GM10266 (cell line): ENCODE results near the gene PLB1.

Experiments
- DNase-seq: peaks from one replicate; pipeline ENCODE4 v3.0.0; 2012; ENCODE audit errors: extremely low spot score
- TF ChIP-seq, protein P1 (sequence below): IDR thresholded peaks from 2 replicates; pipeline ENCODE4 v1.5.1; 2012; ENCODE audit warnings: mild to moderate bottlenecking, low read depth; ENCODE audit not compliant: control insufficient read depth, insufficient read depth; ENCODE audit errors: missing control alignments

PLB1 gene

DNA sequence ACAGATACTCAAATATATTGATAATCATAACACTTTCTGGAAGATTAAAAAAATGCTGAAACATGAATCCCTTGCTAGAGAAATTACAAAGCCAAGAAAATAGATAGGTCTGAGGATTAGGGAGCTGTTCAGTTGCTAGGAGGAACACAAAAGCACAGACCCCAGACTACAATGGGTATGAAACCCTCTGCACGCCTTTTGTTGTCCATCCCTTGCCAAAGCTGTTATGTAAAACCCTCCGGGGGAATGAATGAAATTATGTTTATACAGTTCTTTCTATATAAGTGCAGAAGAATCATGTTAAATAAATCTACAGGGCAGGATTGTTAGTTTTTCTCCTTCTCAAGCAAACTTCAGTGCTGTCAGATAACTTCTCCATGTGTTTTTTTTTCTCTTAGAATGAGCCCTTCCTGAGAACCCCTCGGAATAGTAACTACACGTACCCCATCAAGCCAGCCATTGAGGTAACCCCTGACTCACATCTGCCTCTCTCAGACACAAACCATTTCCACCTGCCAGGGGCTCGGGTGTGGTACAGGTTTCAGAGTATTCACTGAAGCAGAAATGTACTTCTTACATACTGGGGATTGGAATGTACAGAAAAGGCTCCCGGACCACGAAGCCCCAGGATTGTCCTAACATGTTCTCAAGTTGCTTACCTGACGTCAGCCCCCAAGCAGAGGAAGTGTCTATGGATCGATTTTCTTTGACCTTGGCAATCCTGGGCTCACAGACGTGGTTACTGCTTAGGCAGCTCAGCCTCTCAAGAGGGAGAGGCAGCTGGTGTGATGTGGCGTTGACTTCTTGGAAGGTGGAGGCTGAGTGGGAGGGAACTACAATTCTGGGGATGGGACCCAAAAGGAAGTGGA is 118.0 kb downstream of the PLB1 start:
- TF ChIP-seq, protein P1, sequence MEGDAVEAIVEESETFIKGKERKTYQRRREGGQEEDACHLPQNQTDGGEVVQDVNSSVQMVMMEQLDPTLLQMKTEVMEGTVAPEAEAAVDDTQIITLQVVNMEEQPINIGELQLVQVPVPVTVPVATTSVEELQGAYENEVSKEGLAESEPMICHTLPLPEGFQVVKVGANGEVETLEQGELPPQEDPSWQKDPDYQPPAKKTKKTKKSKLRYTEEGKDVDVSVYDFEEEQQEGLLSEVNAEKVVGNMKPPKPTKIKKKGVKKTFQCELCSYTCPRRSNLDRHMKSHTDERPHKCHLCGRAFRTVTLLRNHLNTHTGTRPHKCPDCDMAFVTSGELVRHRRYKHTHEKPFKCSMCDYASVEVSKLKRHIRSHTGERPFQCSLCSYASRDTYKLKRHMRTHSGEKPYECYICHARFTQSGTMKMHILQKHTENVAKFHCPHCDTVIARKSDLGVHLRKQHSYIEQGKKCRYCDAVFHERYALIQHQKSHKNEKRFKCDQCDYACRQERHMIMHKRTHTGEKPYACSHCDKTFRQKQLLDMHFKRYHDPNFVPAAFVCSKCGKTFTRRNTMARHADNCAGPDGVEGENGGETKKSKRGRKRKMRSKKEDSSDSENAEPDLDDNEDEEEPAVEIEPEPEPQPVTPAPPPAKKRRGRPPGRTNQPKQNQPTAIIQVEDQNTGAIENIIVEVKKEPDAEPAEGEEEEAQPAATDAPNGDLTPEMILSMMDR = no peak
- DNase-seq = no peak

DNA sequence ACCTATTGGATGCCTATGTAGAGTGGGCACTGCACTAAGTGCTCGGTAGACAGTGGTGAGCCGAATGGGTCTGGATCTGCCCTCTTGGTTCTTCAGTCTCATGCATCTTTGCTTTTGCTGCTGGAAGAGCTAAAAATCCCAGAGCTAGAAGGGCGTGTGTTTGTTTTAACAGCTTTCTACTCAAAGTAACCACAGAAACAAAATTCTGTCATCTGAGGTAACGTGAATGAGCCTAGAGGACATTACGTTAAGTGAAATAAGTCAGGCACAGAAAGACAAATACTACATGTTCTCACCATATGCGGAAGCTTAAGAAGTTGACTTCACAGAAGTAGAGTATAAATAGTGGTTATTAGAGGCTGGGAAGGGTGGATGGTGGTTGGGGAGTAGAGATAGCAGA is 119.8 kb downstream of the PLB1 start:
- no peak for DNase-seq
- TF ChIP-seq, protein P1 = no peak

- DNase-seq = no peak
- TF ChIP-seq, protein P1 = no peak
Measured at GRCh38 chr2:28616396-28616999, 120.6 kb downstream of the PLB1 start.

- TF ChIP-seq, protein P1 = no peak
- DNase-seq = no peak
Measured at GRCh38 chr2:28617502-28618184, 121.8 kb downstream of the PLB1 start.

DNA sequence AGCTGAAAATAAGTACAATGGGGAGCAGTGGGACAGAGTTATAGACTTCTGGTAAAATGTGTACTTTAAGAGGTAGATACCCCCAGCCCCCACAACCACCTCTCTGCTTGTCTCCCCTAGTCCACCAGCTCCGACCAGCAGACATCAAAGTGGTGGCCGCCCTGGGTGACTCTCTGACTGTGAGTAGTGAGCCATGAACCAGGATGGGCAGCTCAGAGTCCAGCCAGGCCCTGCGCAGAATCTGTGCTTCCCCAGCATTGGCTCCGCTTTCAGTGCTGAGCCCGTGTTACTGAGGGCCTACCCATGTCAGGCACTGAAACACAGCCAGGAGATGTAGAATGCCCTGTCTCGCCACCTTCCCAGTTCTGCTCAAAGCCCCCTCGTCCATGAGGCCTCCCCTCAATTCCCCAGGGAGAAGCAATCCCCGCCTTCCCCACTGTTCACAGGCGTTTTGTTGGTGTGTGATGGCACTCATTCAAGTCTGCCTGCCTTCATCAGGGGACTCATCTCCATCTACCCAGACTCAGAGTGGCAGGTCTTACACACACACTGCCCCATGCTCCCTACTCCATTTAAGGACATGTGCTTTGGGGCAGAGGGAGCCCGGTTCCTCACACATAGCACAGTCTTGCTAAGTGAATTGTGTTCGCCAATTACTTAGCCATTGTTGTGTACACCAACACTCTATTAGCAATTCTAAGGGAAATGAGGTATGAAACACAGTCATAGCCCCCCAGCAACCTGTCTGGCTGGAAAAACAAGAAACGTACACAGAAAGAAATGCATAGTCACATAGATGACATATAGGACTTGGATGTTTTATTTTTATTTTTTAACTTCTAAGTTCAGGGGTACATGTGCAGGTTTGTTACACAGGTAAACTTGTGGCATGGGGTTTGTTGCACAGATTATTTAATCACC is 122.6 kb downstream of the PLB1 start:
- DNase-seq = no peak
- TF ChIP-seq, protein P1 = no peak

GRCh38 chr2:28619213-28620196 is 123.6 kb downstream of the PLB1 start:
- TF ChIP-seq, protein P1 = no peak
- no peak for DNase-seq
